Small intestine (tissue), 7 donors: ENCODE measurements around the gene CERS4. TPM values are rescaled to one million over a fixed set of nuclear protein-coding genes. Genes with fewer than 3 reads are reported as not detected.
"Not testable (repeated sequence)": the region's sequence is repeated elsewhere in the genome, so short reads cannot be mapped to it uniquely, and the experiment has no call there.

Experiments used
- DNase-seq, 2 donors: peaks; one replicate each; pipeline versions ENCODE4 v3.0.0 to v3.0.0-alpha.2; 2013
- FAIRE-seq: peaks from 2 replicates; lab custom pipeline; 2012; peaks lifted over from hg19 to GRCh38; lab: Jason Lieb, UNC
- H3K27ac ChIP-seq, 3 donors: one replicate each; pipeline ENCODE4 v1.5.1; 2013; ENCODE audit warnings: low read length in 2 of 3, mild to moderate bottlenecking in 2 of 3, control low read depth in 1 of 3, inconsistent platforms in 1 of 3, low read depth in 1 of 3, moderate library complexity in 1 of 3
- H3K27me3 ChIP-seq, 3 donors: one replicate each; pipeline ENCODE4 v1.6.1; 2013; ENCODE audit warnings: low read length in 3 of 3, inconsistent platforms in 1 of 3; ENCODE audit not compliant: control insufficient read depth in 3 of 3, insufficient read depth in 3 of 3
- H3K36me3 ChIP-seq, 3 donors: one replicate each; pipeline ENCODE4 v1.6.1; 2013; ENCODE audit warnings: low read length in 3 of 3, inconsistent platforms in 1 of 3, low read depth in 1 of 3, mild to moderate bottlenecking in 1 of 3, moderate library complexity in 1 of 3; ENCODE audit not compliant: control insufficient read depth in 3 of 3, insufficient read depth in 2 of 3
- H3K4me1 ChIP-seq, 3 donors: one replicate each; pipeline ENCODE4 v1.6.1; 2013; ENCODE audit warnings: low read length in 2 of 3, inconsistent platforms in 1 of 3, low read depth in 1 of 3, mild to moderate bottlenecking in 1 of 3, moderate library complexity in 1 of 3; ENCODE audit not compliant: control insufficient read depth in 3 of 3, insufficient read depth in 2 of 3
- H3K4me3 ChIP-seq, 3 donors: one replicate each; pipeline ENCODE4 v1.5.1; 2013; ENCODE audit warnings: low read length in 3 of 3, control low read depth in 1 of 3, inconsistent platforms in 1 of 3, low read depth in 1 of 3, mild to moderate bottlenecking in 1 of 3, moderate library complexity in 1 of 3
- H3K9me3 ChIP-seq, 2 donors: one replicate each; pipeline ENCODE4 v1.6.1; 2013; ENCODE audit warnings: low read depth in 1 of 2, low read length in 1 of 2; ENCODE audit not compliant: control insufficient read depth in 2 of 2, insufficient read depth in 1 of 2
- WGBS, 3 donors: extraction: QIAGEN DNeasy Blood & Tissue Kit; methylation state at CpG; one replicate each; pipeline ENCODE4 v1.1.7; 2013; 5-methylcytosine and 5-hydroxymethylcytosine counted together
- polyA plus RNA-seq, 4 donors: library from polyadenylated mRNA; stranded (reverse) in 3 of 4; unstranded in 1 of 4; fragments of 200-250 nt in 3 of 4; fragments of 120-200 nt in 1 of 4; gene quantifications; one replicate each; pipeline versions ENCODE4 v1.2.1 to v1.2.3, GENCODE V29; 2013
- donor health status: healthy with polysubstance abuse.
- donor health status: control.
- donor health status: control.
- donor health status: Bipolar disorder and iron deficiency.
- donor health status: healthy.

CERS4 gene
- polyA plus RNA-seq, 4 donors, result 0.89 to 127 (median 9.5) TPM

DNA sequence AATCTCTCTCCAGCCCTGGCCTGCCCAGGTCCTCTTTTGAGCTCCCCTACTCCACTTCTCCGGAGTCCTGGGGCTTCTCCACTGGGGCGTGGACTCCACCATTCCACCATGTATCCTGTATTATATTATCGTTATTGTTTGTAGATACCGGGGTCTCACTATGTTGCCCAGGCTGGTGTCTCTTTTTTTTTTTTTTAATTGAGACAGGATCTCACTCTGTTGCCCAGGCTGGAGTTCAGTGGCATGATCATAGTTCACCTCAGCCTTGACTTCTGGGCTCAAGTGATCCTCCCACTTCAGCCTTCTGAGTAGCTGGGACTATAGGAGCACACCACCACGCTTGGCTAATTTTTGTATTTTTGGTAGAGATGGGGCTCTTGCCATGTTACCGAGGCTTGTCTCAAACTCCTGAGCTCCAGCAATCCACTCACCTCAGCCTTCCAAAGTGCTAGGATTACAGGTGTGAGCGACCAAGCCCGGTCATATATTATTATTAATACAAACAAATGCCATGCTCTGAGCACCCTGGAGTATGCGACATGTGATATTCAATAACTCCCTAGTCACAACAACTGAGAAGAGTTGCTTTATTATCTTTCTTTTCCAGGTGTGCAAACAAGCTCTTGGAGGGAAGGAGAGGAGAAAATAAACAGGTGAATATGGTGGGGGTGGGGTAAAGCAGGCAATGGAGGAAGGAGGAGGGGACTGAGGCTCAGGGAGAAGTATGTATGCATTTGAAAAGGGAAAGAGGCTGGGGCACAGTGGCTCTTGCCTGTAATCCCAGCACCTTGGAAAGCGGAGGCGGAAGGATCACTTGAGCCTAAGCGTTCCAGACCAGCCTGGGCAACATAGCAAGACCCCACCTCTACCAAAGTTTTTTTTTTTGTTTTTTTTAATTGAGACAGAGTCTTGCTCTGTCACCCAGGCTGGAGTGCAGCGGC, 2.8 kb upstream of the CERS4 start:
- Histone ChIP-seq H3K9me3 (no peaks in the 10 kb centered on the region), H3K36me3 (peaks cover 0 to 12% (median 0%) of the 10 kb centered on the region in 3 donors), H3K4me1 (peaks cover 0 to 38% (median 3%) of the 10 kb centered on the region in 3 donors), H3K27me3 (no peaks in the 10 kb centered on the region), H3K4me3 (no peak overlapping the region), H3K27ac (peak overlapping the region in 1 of 3 donors; percentile 38)
- FAIRE-seq (no peak), DNase-seq (peak; percentile 30 to 60)
- WGBS, 3 donors, result 37 to 77% (median 54%) methylated on average over 13 of the region's 13 CpGs

DNA sequence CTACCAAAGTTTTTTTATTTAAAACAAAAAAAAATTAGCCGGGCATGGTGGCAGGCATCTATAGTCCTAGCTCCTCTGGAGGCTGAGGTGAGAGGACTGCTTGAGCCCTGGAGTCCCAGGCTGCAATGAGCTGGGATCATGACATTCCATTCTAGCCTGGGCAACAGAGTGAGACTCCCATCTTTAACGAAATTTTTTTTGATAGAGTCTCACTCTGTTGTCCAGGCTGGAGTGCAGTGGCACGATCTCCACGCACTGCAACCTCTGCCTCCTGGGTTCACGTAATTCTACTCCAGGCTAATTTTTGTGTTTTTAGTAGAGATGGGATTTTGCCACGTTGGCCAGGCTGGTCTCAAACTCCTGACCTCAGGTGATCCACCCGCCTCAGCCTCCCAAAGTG, 1.8 kb upstream of the CERS4 start:
- H3K4me1 ChIP-seq, result peaks cover 0 to 41% (median 3%) of the 10 kb centered on the region in 3 donors
- FAIRE-seq, H3K4me3 ChIP-seq, H3K9me3 ChIP-seq, DNase-seq, H3K27me3 ChIP-seq: not testable (repeated sequence)
- WGBS, 3 donors, result 76 to 89% (median 81%) methylated on average over 7 of the region's 7 CpGs
- peaks cover 0 to 22% (median 0%) of the 10 kb centered on the region in 3 donors for H3K36me3 ChIP-seq
- peak overlapping the region in 1 of 3 donors; percentile 83 for H3K27ac ChIP-seq

DNA sequence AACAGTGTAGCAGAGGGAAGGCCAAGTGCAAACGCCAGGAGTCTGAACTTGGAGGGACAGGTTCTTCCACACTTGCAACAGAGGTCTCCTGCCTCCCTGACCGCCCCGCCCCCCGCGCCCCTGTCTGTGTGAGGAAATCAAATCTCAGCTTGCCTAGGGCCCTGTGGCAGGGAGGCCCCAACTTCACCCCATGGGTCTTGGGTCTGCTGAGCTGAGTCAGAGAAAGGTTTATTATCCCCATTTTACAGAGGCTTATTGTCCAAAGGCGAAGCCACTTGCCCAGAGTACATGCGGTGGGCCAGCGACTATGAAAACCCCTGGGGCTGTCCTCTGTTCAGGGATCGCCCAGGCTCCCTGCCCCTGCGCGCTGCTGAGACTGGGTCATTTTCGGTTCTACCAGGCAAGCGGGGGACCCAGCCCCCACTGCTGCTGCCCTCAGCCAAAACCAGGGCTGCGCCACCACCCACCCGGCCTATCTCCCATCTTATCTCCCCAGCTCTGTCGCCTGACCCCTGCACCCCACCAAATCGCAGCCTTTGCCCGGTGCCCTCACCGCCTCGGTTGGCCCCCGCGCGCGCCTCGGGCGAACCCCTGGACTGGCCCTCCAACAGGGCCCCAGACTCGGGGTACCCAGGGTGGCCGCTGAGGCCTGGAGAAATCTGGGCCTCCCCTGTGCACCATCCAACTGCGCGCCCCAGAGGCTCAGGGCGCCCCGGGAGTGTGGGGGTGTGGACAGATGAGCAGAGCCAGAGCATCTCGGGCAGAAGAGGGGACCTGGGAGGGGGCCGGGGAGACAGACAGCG, 850 bp upstream of the CERS4 start:
- Histone ChIP-seq H3K36me3 (peaks cover 0 to 31% (median 0%) of the 10 kb centered on the region in 3 donors), H3K4me1 (peaks cover 0 to 41% (median 3%) of the 10 kb centered on the region in 3 donors), H3K27ac (peak overlapping the region in 2 of 3 donors; percentile 50 to 83), H3K9me3 (no peaks in the 10 kb centered on the region), H3K4me3 (peak overlapping the region in 2 of 3 donors; percentile 39 to 74), H3K27me3 (no peaks in the 10 kb centered on the region)
- WGBS, 3 donors, result 11 to 36% (median 23%) methylated on average over 33 to 35 of the region's 35 CpGs
- FAIRE-seq, result no peak
- peak in 1 of 2 donors; percentile 93 for DNase-seq

DNA sequence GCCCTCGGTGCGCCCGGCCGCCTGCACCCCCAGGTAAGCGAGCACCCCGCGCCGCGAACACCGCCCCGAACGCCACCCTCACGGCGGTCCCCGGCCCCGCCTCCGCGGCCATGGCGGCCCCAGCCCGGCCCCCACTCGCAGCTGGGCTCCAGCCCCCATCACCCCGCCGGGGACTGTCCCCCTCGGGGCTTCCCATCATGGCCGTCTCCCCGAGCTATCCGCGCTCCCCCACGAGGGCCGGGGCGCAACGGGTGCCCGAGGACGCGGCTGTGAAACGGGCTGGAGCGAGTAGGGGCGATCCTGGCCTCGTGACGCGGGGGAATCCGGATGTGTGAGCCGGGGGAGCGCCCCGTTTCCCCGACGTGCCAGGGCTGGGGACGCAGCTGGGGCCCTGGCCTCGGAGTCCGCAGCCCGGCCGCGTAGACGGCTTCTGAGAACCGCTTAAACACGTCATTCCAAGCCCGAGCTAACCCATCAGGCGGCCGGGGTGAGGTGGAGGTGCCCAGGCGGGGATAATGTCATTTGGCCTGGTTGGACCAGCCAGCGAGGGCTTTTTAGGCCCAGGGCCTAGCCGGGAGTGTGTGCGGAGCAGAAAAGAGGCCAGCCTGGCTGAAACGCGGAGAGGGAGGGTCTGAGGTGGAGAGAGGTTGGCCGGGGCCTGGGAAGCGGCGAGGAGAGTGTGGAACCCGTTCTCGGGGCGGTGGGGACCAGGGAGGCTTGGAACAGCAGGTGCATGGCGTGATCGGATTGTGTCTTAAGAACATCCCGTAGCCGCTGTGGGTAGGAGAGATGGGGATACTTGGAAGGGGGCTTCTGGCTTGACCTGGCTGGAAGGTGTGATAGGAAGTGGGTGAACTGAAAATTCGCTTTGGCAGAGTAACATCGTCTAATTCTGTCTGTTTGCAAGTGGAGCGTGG, 550 bp downstream of the CERS4 start:
- peak overlapping the region; percentile 69 to 93 (median 74) for H3K4me3 ChIP-seq
- H3K4me1 ChIP-seq, result peaks cover 0 to 41% (median 3%) of the 10 kb centered on the region in 3 donors
- 3% methylated on average over 43 to 78 of the region's 78 CpGs for WGBS, 3 donors
- no peaks in the 10 kb centered on the region for H3K9me3 ChIP-seq
- no peaks in the 10 kb centered on the region for H3K27me3 ChIP-seq
- peak in 1 of 2 donors; percentile 90 for DNase-seq
- no peak for FAIRE-seq
- H3K27ac ChIP-seq, result peak overlapping the region; percentile 44 to 97 (median 80)
- peaks cover 0 to 45% (median 0%) of the 10 kb centered on the region in 3 donors for H3K36me3 ChIP-seq

GRCh38 chr19:8210421-8211101, 1.4 kb downstream of the CERS4 start:
- Histone ChIP-seq H3K27ac (peak overlapping the region in 1 of 3 donors; percentile 97), H3K4me3 (peak overlapping the region in 2 of 3 donors; percentile 74 to 93), H3K27me3 (no peaks in the 10 kb centered on the region), H3K9me3 (no peaks in the 10 kb centered on the region), H3K4me1 (peaks cover 0 to 41% (median 3%) of the 10 kb centered on the region in 3 donors), H3K36me3 (peaks cover 0 to 53% (median 0%) of the 10 kb centered on the region in 3 donors)
- DNase-seq (peak in 1 of 2 donors; percentile 61), FAIRE-seq (no peak)
- WGBS, 3 donors, result 55 to 64% (median 62%) methylated on average over 13 of the region's 13 CpGs

DNA sequence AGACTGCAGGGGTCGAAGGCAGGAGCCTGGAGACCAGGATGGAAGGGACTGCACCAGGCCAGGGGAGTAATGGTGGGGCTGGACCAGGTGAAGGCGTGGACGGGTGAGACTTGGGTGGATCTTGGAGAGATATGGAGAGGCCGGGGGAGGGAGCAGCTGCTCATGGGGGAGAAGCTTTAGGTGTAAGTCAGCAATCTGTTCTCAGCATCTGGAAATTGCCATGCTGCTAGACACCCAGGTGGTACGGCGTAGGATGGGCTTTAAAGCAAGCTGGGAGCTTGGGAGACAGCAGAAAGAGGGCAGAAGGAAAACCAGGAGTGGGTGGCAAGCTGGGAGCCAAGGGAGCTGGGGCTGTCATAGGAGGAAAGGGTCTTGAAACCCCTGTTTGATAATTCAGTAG, 3.0 kb downstream of the CERS4 start:
- H3K36me3 ChIP-seq, result peaks cover 0 to 69% (median 0%) of the 10 kb centered on the region in 3 donors
- no peaks in the 10 kb centered on the region for H3K9me3 ChIP-seq
- no peaks in the 10 kb centered on the region for H3K27me3 ChIP-seq
- H3K4me1 ChIP-seq, result peaks cover 0 to 27% (median 3%) of the 10 kb centered on the region in 3 donors
- 76 to 86% (median 76%) methylated on average over 6 of the region's 6 CpGs for WGBS, 3 donors
- FAIRE-seq (no peak), DNase-seq (no peak)
- no peak overlapping the region for H3K27ac ChIP-seq
- H3K4me3 ChIP-seq, result peak overlapping the region in 1 of 3 donors; percentile 6

- H3K9me3 ChIP-seq, result no peaks in the 10 kb centered on the region
- 90 to 95% (median 91%) methylated on average over 6 of the region's 6 CpGs for WGBS, 3 donors
- no peak overlapping the region for H3K27ac ChIP-seq
Observed at GRCh38 chr19:8212916-8213315, 3.7 kb downstream of the CERS4 start.

More at GRCh38 chr19:8212916-8213315, 3.7 kb downstream of the CERS4 start:
- Histone ChIP-seq H3K4me1 (peaks cover 0 to 20% (median 3%) of the 10 kb centered on the region in 3 donors), H3K36me3 (peaks cover 0 to 69% (median 0%) of the 10 kb centered on the region in 3 donors), H3K4me3 (no peak overlapping the region), H3K27me3 (no peaks in the 10 kb centered on the region)
- FAIRE-seq, result no peak
- DNase-seq, result no peak
